OCI-LY7 (cell line): Measurements from ENCODE around the gene TMEM238. TPM values are rescaled to one million over a fixed set of nuclear protein-coding genes. Genes with fewer than 3 reads are reported as not detected.

Experiments
- BruUV-seq: library from RNA; stranded (reverse); fragments of 400-500 nt; replicated peaks from 2 replicates; lab custom pipeline; 2021; lab: Mats Ljungman, UMichigan
- CTCF ChIA-PET: fragments of 300-600 bp; sonication (Branson Sonifier 250); formaldehyde crosslinking; loops from one replicate; lab custom pipeline; 2022; ENCODE audit warnings: antibody characterized with exemption; ENCODE audit not compliant: unreplicated experiment; lab: Charles Lee
- POLR2A ChIA-PET: fragments of 300-600 bp; sonication (Branson Sonifier 250); formaldehyde crosslinking; loops from one replicate; lab custom pipeline; 2022; ENCODE audit warnings: antibody characterized with exemption; lab: Charles Lee
- DNase-seq: peaks from one replicate; pipeline ENCODE4 v3.0.0-alpha.2; 2015; ENCODE audit warnings: low spot score
- H2AFZ ChIP-seq: fragments of 200-600 bp; sonication (generic), shearing (Covaris generic); 2 replicates; pipeline ENCODE4 v1.6.1; 2014; ENCODE audit warnings: mild to moderate bottlenecking, antibody characterized with exemption, low read length, moderate library complexity
- H3K27ac ChIP-seq: fragments of 200-600 bp; sonication (generic); 2 replicates; pipeline ENCODE4 v1.5.1; 2014; ENCODE audit warnings: mixed run types, low read depth, mild to moderate bottlenecking, moderate library complexity, low read length, inconsistent platforms; ENCODE audit not compliant: poor library complexity, severe bottlenecking
- H3K36me3 ChIP-seq: fragments of 200-600 bp; sonication (generic); 2 replicates; pipeline ENCODE4 v1.6.1; 2014; ENCODE audit warnings: mild to moderate bottlenecking, antibody characterized with exemption, low read length, moderate library complexity, mixed read lengths; ENCODE audit not compliant: insufficient read depth
- H3K4me1 ChIP-seq: fragments of 200-600 bp; sonication (generic); 2 replicates; pipeline ENCODE4 v1.5.1; 2014; ENCODE audit warnings: mild to moderate bottlenecking, low read length; ENCODE audit not compliant: insufficient read depth, poor library complexity, severe bottlenecking
- H3K4me2 ChIP-seq: fragments of 200-600 bp; sonication (generic); 2 replicates; pipeline ENCODE4 v1.6.1; 2014; ENCODE audit warnings: mild to moderate bottlenecking, low read length
- H3K4me3 ChIP-seq: fragments of 200-600 bp; sonication (generic); 2 replicates; pipeline ENCODE4 v1.5.1; 2014; ENCODE audit warnings: mild to moderate bottlenecking, low read depth, low read length; ENCODE audit not compliant: poor library complexity, severe bottlenecking
- H3K79me2 ChIP-seq: fragments of 200-600 bp; sonication (generic); 2 replicates; pipeline ENCODE4 v1.6.1; 2016; ENCODE audit warnings: low read depth, mild to moderate bottlenecking, low read length, moderate library complexity, mixed read lengths; ENCODE audit not compliant: insufficient read depth
- H3K9me2 ChIP-seq: fragments of 200-600 bp; sonication (generic); 2 replicates; pipeline ENCODE4 v1.6.1; 2016; ENCODE audit warnings: mild to moderate bottlenecking, low read length, mixed read lengths; ENCODE audit not compliant: insufficient read depth
- H3K9me3 ChIP-seq: fragments of 200-600 bp; sonication (generic); 2 replicates; pipeline ENCODE4 v1.6.1; 2014; ENCODE audit warnings: mild to moderate bottlenecking, mixed run types, low read length, mixed read lengths
- H4K20me1 ChIP-seq: fragments of 200-600 bp; sonication (generic); 2 replicates; pipeline ENCODE4 v1.6.1; 2014; ENCODE audit warnings: mild to moderate bottlenecking, antibody characterized with exemption, low read length, moderate library complexity, mixed read lengths; ENCODE audit not compliant: insufficient read depth
- CTCF ChIP-seq: fragments of 200-600 bp; sonication (generic); conservative IDR thresholded peaks from 2 replicates; pipeline ENCODE4 v1.5.1; 2014; ENCODE audit warnings: mild to moderate bottlenecking, antibody characterized with exemption, low read length, moderate library complexity, mixed read lengths
- EZH2phosphoT487 ChIP-seq: fragments of 200-600 bp; sonication (generic); IDR thresholded peaks from 2 replicates; pipeline ENCODE4 v1.6.1; 2018; ENCODE audit warnings: low read depth, borderline replicate concordance, mild to moderate bottlenecking, mixed run types, antibody characterized with exemption, low read length, moderate library complexity, mixed read lengths
- intact Hi-C: fragments of 100-400 bp; cut with micrococcal nuclease; formaldehyde crosslinking; loops from one replicate; pipeline ENCODE4 v1.10.0; 2022; ENCODE audit not compliant: unreplicated experiment
- total RNA-seq, 2 experiments: library from RNA; depleted of rRNA in 1 of 2; stranded (reverse); fragments of >200 nt in 1 of 2; shearing (Covaris generic) in 1 of 2; gene quantifications; 2 replicates each; pipeline ENCODE4 v1.2.3, GENCODE V29; 2014 to 2022

TMEM238 gene
- total RNA-seq, 2 experiments from 2014 or later: 2.7 to 6.5 TPM

- Histone ChIP-seq H2AFZ (no peak overlapping the region), H3K79me2 (no peaks in the 10 kb centered on the region), H4K20me1 (no peaks in the 10 kb centered on the region), H3K27ac (no peak overlapping the region), H3K36me3 (no peaks in the 10 kb centered on the region), H3K4me3 (no peak overlapping the region), H3K9me3 (no peaks in the 10 kb centered on the region), H3K9me2 (no peaks in the 10 kb centered on the region), H3K4me2 (no peak overlapping the region), H3K4me1 (no peaks in the 10 kb centered on the region)
- no peak for DNase-seq
- POLR2A ChIA-PET: no interaction called here
- CTCF ChIA-PET: no interaction called here
- intact Hi-C loops: no loop called here
- no peak for TF ChIP-seq CTCF
- TF ChIP-seq EZH2phosphoT487: no peak
- no TSS peak for BruUV-seq
Observed at GRCh38 chr19:55432241-55432959, 48.3 kb upstream of the TMEM238 start.

GRCh38 chr19:55431183-55431582 lies 47.1 kb upstream of the TMEM238 start:
- intact Hi-C loops: no loop called here
- ChIA-PET POLR2A (no interaction called here), CTCF (no interaction called here)
- Histone ChIP-seq H3K4me1 (no peaks in the 10 kb centered on the region), H3K4me2 (no peak overlapping the region), H2AFZ (no peak overlapping the region), H3K4me3 (no peak overlapping the region), H3K36me3 (no peaks in the 10 kb centered on the region), H4K20me1 (no peaks in the 10 kb centered on the region), H3K79me2 (no peaks in the 10 kb centered on the region), H3K9me2 (no peaks in the 10 kb centered on the region), H3K27ac (no peak overlapping the region), H3K9me3 (no peaks in the 10 kb centered on the region)
- no TSS peak for BruUV-seq
- DNase-seq: no peak
- TF ChIP-seq EZH2phosphoT487: no peak

GRCh38 chr19:55426042-55426441 lies 42.0 kb upstream of the TMEM238 start:
- H3K9me2 ChIP-seq: no peaks in the 10 kb centered on the region
- H3K36me3 ChIP-seq: no peaks in the 10 kb centered on the region
- no peak overlapping the region for H2AFZ ChIP-seq
- no peaks in the 10 kb centered on the region for H4K20me1 ChIP-seq
- no peak for DNase-seq
- TF ChIP-seq EZH2phosphoT487: no peak
- TF ChIP-seq CTCF: no peak
- no peak overlapping the region for H3K4me3 ChIP-seq
- ChIA-PET POLR2A (no interaction called here), CTCF (no interaction called here)
- intact Hi-C loops: no loop called here
- no peaks in the 10 kb centered on the region for H3K79me2 ChIP-seq
- no peak overlapping the region for H3K4me2 ChIP-seq
- no peak overlapping the region for H3K27ac ChIP-seq
- no peaks in the 10 kb centered on the region for H3K4me1 ChIP-seq
- no peaks in the 10 kb centered on the region for H3K9me3 ChIP-seq
- no TSS peak for BruUV-seq
